Measurements from ENCODE around the gene RRAGC.

GRCh38 chr1:38826886-38827285 lies 32.7 kb downstream of the RRAGC start:
- no peak for TF ChIP-seq CTCF (IDR thresholded peaks at IDR 0.05)
- no peak for TF ChIP-seq POLR2A (IDR thresholded peaks at IDR 0.05)
